Hepatocyte (in vitro differentiated cells): ENCODE data around the gene TMEM126B.

Experiments used
- EZH2 ChIP-seq: fragments of 200-600 bp; sonication (generic); IDR thresholded peaks from 2 replicates; pipeline ENCODE4 v1.6.1; 2016; ENCODE audit warnings: antibody characterized with exemption, mild to moderate bottlenecking, borderline replicate concordance
- EZH2phosphoT487 ChIP-seq: fragments of 200-600 bp; sonication (generic); IDR thresholded peaks from one replicate; pipeline ENCODE4 v1.6.1; 2018; ENCODE audit warnings: antibody characterized with exemption, mild to moderate bottlenecking, low read depth, moderate library complexity; ENCODE audit not compliant: unreplicated experiment, severe bottlenecking

GRCh38 chr11:85627998-85628770 lies at the start of gene TMEM126B:
- TF ChIP-seq EZH2: no peak
- TF ChIP-seq EZH2phosphoT487: no peak
